ENCODE measurements around the gene RCC1.

DNA sequence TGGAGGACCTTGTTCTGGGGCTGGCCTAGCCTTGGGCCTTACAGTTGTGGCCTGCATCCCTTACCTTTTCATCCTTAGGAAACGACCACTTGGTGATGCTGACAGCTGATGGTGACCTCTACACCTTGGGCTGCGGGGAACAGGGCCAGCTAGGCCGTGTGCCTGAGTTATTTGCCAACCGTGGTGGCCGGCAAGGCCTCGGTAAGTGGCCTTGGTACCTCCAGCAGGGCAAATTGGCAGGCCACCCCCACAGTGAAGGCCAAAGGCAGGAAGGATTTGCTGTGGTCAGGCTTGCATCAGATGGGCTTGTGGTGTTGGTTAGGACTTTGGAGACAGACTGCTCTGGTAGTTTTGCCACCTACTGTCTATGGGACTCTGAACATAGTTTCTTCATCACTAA, 29.3 kb downstream of the RCC1 start:
- TF ChIP-seq CTCF (IDR thresholded peaks at IDR 0.05) (no peak), POLR2A (IDR thresholded peaks at IDR 0.05) (no peak)
